Measurements from ENCODE around the gene ATP8B4.

Gene ATP8B4

DNA sequence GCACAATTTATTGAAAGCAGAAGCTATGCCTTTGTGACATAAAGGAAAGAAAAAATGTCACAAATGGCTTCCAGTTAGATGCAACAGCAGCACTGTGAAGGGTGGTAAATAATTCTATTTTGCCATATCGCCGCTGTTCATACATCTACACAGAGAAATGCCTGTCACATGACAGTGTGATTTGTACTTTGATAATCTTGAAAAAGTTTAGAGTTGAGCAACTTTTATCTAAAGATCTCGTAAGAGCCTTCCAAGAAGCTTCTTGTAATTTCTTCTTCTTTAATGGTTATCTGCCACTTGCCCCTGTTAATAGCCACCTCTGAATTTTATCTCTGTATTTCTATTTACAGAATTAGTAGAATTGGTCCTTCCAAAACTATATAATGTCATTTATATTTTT is 192.3 kb downstream of the ATP8B4 start:
- DNase-seq: no peak

DNA sequence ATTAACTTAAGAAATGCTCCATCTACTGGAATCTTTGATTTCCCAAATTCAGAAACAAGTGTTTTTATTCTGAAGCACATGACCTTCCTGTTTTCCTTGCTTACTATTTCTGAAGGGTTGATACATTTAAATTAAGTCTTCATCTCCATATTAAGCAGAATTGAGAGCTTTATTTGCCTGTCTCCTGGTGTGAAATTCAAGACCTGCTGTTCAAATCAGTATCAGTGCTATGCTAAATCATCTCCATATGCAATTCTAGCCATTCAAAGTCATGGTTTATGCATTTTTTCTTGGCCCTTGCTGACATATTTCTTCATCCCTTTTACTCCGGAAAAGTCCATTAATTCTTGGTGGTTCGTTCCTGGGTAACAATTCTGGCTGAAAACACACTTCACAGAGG is 195.4 kb downstream of the ATP8B4 start:
- DNase-seq: no peak

DNA sequence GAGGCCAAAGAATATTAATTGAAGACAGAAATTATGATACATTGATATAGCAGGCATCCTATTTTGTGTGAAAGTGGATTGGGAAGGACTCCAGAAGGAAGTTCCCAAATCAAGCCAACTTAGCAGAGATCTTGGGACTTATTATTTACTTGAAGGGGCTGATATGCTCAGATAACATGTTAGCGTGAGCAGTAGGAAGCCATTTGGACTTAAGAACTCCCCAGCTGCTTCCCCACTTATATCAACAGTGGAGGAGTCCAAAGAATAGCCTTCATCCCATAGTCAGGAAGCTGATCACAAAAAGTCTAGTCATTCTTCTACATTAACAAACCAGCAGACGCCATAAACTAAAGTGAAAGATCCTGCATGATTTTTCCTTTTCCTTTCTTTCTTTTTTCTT is 200.0 kb downstream of the ATP8B4 start:
- DNase-seq: no peak

DNA sequence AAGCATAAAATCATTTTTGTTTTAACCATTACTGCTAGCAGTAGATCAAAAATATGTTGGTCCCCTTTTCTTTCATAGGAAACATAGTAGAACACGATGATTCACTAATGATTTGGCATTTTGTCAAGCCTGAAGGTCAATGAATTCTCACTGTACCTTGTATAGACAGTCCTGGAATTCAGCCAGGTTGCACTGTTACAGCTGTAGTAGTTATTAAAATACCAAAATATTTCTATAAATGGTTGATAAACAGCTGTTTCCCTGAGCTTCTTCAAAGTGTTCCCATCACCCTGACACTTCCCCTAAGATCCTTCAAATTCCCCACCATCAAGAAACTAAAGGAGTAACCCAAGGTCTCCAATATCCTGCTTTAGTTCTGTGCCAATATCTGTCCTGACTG is 200.9 kb downstream of the ATP8B4 start:
- no peak for DNase-seq

DNA sequence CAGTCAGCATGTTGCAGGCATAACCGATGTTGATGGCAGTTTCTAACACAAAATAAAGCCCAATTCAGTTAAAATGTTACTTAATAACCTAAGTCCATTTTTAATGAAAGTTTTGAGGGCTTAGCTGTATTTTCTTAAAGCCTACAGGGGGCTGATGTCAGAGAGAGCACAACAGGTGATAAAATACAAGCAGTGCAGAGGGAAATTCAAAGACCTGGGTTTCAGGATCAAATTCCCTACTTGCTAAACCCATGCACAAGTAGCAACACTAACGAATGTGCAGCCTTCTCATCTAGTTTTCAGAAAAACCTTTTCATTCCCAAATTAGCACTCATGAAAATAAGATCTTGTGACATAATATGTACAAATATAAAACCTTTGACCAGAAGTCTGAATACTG is 202.0 kb downstream of the ATP8B4 start:
- no peak for DNase-seq

DNA sequence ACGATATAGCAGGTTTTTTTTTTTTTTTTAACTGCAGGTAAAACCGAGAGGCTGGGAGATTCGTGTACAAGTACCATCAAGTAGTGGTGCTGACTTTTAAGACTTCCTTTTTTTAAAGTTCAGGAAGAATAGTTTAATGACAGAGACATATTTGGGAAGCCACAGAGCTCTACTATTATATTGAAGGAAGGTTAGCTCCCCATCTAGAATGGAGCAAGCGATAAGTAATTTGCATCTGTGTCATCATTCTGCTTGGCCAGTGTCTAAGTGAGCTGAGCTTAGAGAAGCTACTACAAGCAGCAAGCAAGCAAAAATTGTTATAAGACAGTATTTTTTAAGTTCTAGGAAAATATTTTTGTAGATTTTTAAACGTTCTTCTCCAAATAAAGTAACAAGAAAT is 203.2 kb downstream of the ATP8B4 start:
- DNase-seq: no peak

DNA sequence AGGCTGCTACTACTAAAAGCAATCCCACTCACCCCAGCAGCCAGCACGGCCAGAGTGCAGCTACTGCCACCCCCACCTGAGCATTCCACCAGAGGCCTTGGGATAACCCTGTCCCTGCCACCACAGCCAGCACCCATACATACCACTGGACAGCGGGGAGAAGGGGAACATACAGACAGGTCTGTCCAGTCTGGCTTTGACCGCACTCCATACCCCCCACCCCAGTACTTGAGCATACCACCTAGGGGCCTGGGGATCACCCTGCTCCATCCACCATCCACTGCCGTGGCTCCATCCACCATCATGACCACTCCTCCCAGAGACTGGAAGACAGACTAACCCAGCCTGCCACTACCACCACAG is 210.1 kb downstream of the ATP8B4 start:
- no peak for DNase-seq

DNA sequence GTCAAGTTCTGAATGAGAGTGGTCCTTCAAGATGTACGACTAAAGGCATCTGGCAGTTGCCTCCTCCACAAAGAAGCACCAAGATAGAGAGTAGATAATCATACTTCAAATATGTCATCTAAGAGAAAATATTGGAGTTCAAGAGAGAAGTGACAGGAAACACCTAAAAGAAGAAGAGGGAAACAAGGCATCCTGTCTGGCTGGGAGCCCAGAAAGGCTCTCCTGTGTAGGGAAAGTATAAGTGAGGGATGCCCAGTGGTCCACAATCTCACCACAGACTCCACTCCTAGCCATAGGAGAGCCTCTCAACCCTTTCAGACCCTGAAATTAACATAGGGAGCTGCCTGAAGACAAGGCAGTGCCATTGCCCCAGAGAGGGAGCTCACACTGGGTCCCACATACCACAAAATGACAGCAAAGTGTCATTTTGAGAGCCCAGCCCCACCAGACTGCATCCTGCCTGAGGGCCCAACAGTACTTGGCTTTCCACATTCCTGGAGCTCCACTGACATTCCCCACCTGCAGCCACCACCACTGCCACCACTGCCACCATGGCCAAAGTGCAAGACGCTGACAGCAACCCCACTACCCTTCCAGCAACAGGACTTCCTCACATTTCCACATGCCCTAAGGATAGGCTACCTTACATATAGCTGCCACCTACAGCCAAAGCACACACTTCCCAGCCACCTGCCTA is 210.6 kb downstream of the ATP8B4 start:
- DNase-seq: no peak

DNA sequence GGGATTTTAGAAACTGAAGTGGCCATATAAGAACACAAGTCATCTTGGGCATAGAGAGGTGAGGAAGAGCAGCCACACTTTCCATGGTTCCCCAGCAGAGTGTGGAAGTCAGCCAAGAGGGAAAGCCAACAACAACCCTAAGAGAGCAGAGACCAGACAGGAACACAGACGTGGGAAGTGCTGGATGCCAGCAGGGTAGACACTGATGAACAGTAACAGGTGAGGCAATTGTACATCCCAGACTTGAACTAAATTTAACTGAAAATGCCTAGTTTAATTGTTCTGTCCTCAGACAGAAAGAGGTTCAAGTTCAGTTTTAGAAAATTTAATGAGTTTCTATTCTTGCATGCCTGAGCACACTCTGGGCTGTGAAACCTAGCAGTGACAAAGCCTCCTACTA is 212.1 kb downstream of the ATP8B4 start:
- DNase-seq: no peak

DNA sequence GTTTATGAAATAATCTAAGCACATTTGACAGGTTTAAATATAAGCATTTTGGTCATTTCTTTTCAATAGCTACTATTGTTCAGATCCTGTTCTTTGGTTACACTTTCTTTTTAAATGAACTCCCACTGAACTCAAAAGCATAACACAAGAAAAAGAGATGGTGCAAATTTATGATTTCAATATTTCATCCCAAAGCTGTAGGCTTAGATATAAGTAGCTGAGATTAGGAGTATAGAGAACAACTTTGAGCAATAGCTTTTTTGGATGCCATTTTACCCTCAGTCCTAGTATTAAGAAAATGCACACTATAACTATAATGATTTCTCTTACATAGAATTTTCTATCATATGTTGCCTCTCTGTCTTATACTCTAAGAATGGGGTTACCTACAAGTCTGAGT is 213.8 kb downstream of the ATP8B4 start:
- DNase-seq: no peak

DNA sequence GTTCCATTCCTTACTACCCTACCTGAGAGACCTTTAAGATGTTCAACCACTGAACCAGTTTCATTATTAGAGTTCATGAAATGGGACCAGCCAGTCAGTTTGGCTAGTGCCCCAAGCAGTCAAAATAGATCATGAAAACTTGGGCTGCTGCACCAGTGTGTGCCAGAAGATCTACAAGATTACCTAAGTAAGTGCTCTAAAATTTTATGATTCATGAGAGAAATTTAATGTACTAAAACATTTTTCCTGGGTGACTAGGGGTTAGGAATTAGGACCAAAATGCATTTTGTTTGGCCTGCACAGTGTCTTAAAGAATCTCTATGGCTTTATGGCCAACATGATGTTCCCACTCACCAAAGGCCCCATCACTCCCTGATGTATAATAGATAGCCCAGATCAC is 214.7 kb downstream of the ATP8B4 start:
- DNase-seq: no peak

DNA sequence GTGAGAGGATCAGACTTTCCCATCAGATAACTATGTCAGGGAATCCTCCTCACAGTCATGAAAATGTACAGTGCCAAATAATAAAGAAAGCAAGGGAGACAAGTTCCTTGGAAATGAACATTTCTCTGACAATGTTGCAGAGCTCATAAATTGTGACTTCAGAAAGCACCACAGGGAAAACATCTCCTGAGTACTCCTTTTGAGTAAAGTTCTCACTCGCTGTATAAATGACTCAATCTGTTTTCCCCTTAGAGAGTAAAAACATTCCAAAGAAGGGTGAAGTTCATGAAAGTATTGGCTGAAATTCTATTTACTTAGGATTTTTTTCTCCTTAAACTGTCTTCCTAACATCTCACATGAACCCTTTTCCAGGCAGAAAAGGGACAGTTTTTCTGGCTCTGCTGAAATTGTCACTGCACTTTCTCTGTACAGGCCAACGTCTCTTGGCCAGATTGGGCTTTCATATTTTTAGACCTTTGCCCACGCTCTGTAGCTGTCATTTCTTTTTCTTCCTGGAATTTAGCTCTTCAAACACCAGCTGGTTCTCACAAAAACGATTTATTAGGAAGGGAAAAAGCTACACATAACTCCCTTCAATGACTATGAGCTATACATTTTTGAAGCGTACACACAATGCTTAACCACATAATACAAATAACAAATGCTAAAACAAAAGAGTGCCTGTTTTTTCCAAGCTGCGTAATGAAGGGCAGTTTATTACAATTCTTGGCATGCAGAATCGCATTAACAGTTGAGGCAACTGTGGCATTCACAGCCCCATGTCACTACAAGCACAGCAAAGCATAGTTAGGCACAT is 216.1 kb downstream of the ATP8B4 start:
- no peak for DNase-seq

DNA sequence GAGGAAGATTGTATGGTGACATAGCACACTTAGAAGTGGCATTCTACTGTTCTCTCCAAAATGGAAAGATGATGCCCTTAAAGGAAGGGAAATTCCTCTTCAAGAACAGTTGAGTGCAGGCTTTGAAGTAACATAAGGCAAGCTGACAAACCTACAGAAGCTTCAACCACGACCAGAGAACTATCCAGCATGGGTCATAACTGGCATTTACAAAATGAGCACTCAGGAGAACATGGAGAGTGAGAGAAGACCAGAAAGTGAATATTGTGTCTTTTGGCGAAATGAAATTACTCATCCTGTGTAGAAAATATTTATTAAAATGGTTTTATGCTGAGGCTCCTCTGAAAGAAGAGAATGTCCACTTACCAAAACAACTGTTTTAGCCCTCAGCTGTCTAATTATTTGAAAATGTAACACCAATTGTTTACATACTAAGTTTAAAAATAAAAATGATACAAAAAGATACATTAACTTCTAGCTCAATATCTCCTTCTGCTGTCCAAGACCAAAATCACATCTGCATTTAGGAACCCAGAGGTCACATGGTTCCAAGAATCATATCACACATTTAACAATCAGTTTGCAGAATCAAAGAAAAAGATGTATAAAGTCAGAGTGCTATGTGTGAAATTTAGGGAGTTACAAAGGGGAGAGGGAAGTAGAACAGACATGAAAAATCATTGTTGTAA is 216.9 kb downstream of the ATP8B4 start:
- no peak for DNase-seq

DNA sequence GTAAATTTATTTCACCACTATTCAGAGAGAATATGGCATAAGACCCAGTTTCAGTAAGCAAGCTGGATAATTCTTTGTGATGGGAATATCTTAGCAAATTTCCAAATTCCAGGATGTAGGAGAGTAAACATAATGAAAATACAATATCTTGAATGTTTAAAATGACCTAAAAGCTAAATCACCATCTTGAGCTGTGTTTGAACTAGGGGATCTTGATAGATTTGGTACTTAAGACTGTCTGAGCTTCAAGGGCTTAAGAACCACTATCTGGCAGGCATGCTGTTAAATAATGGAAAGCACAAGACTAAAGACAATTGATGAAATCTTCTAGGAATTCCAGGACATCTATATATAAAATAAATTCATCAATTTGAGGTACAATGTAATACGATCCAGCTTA is 217.7 kb downstream of the ATP8B4 start:
- no peak for DNase-seq

DNA sequence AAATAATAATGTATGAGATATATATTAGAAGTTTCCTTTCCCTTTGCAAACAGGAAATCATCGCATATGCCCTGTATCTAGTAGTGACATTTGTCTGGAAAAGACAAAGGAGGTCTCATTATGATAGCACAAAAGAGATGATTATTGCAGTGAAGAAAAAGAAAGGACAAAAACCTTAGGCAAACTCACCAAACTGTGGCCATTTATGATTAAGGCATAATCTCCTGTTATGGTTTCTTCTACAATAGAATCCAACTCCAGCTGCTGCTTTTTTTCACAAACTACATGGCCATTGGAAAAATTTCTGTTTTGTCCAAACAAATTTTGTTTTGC is 218.2 kb downstream of the ATP8B4 start:
- DNase-seq: no peak

DNA sequence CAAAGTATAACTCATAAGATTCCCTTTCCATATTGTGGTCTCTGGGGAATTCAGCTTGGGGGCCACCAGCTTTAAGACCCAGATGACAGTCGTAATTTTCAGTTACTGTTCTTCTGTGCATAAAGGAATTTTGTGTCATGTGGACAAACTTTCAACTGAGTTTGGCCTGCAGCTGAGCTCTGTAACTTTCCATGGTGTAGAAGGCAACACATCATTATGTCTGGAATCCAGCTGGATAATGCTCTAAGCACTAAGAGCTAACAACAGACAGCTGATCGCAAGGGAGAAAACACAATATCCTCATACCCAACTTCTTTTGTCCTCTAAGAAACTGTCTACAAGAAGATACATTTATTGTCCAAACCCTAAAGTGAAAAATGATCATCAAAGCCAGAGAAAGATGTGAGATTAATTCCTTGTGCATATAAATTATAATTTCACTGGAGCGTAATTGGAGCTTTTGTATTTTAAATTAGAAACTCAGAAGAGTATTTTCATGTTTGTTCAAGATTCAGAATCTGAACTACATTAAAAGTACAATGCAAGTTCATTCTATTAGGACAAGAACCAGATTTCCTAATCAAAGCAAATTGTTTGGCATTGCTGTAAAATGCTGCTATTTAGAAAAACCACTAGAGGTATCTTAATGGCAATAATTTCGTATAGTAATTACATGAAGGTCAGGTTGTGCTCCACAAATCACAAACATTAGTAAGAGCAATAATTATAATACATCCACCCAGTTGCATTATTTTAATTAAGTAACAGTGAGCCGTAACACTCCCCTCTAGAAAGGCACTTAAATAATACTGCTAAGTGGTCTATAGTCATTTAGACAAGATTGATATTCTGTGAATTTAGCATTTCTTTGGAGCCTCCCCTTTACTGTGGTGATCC is 218.8 kb downstream of the ATP8B4 start:
- DNase-seq: no peak

DNA sequence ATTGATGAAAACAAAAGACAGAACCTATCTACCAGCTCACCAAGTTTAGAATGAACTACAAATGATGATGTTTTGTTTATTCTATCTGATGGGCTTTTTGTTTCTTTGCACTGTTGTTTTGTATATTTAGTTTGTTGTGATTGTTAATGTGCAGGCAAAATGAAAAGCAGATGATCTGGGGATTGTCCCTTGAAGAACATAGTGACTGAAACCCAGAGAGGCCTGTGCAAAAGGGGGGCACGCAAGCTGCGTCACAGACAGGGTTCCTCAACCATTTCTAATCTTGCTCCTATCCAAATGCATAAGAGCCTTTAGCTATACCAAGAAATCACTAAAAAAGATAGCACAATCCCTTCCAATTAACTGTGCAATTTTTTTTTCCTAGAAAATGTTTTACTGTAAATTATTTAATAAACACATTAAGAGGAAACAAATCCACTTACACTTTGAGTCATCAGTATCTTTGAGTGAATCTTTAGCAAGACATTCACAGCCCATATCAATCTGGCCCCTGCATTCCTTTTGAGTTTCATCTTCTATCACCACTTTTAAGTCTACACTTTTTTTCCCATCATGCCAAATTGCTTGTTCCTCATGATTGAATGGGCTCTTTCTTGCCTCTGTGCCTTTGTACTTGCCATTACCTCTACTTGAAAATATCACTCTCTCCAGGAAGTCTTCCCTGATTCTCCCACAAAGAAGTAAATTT is 220.3 kb downstream of the ATP8B4 start:
- DNase-seq: no peak

DNA sequence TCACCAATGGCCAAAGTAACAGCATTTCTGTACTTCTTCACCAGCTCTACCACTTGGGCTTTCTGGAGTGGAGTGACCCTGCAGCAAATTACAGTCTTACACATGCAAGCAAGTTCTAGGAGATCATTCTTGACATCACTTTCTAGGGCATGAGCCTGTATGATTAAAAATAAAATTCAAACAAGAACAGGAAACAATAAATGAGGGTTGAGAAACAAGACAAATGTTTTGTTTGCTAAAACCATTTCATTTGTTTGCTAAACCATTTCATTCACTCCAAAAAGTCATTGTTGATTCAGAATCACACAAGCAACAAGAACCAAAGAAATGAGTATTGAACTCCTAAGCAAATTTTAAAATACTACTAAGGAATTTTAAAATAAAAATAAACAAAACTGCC is 220.9 kb downstream of the ATP8B4 start:
- no peak for DNase-seq

DNA sequence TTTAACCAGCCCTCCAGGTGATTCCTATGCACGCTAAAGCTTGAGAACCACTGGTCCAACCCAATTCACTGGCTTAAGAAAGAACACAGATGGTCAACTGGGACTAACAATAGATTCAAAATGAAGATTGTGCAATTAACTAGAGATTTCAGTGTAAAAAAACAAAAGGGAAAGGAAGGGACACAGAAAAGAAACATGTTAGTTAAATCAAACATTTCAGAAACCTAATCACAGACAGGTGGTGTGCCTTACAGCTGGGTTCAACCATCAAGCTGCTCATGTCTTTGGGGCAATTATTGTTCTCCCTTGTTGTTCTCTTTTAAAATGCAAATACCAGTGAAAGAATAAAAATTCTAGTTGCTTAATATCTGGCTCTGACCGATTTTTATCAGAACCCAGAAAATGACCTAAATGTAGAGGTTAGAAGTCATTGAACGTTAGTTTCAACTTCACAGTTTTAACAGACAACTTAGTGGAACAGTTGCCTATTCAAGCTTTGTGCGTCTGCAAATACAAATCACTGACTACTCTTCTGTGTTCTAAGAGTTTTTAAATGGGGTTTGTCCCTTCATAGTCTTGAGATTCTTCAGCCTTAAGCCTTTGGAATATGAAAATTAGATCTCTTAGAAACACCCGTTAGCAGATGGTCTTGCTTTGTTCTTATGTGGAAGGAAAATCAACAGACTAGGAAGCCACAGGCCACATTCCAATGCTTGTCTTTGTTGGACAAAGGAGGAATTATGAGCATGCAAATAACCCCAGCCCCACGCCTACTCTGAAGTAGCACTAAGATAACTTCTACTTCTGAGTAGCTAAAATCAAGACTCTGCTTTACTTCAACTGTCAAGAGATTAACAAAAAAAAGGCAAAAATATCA is 223.4 kb downstream of the ATP8B4 start:
- DNase-seq: peak; percentile 4

DNA sequence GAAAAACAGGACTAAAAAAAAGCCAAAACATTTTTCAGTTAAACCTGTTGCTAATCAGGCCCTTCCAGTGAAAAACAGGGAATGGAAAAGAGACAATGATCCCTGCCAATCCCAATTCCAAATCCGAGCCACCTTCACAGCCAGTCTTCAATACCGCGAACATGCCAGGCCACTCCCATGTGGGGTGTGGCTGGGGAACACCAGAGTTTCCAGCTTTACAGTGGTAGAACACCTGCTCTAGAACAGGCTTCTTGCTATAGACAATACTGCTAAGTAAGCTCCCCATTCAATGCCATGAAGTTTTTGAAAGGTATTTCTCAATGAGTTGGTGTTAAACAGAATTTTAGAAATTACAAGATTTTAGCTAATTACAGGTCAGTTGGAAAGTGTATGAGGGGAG is 228.3 kb downstream of the ATP8B4 start:
- DNase-seq: no peak

DNA sequence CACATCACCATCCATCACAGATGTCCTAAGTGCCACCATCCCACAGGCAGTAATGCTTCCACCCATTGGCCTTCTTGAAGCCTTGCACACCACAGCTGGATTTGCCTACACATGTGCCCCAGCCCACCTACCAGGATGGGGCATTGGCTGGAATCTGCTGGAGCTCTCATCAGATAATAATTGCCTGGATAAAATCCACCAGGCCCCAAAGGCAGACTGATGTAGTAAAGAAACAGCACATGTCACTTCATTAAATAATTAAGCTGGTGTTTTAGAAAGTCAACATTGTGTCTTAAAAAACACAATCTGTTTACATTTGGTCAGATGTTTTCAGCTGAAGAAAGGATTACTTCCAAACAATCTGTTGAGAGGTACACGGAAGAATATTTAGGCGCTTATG is 229.5 kb downstream of the ATP8B4 start:
- no peak for DNase-seq

DNA sequence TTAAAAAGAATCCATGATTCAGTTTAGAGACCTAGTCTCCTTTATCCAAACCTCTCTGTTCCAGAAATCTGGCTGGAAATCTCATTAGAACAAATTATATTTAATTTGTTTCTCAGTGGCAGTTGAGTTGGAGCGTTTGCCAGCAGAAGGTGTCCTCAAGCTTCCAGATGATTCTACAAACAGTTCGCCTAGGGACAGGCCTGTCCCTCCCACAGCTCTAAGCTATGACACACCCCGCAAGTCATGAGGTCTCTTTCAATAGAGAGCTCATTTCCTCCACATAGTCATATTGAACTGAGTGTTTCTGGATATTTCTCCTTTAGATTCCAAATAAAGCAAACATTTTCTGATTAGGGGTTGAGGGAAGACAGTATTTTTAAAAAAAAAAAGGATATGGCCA is 230.3 kb downstream of the ATP8B4 start:
- no peak for DNase-seq
